ENCODE results near the gene DYNC1LI1. TPM values are rescaled to one million over a fixed set of nuclear protein-coding genes. Genes with fewer than 3 reads are reported as not detected.

The DYNC1LI1 gene
- polyA plus RNA-seq, 1 donor (not counting 4 experiments of a cell fraction or from before 2014, with no cell fraction given) = 64.4 TPM

- Histone ChIP-seq H3K4me2 (ENCODE audit: control insufficient read depth, extremely low read depth, insufficient read depth, low read depth, low read length) (no peak overlapping the region), H3K27ac (ENCODE audit: control insufficient read depth, insufficient read depth, low read length) (no peak overlapping the region), H3K9ac (ENCODE audit: control insufficient read depth, extremely low read depth, insufficient read depth, low read length) (no peak overlapping the region), H3K27me3 (ENCODE audit: control insufficient read depth, extremely low read depth, insufficient read depth, low read length) (no peaks in the 10 kb centered on the region), H3K36me3 (ENCODE audit: control insufficient read depth in 2 of 2, extremely low read depth in 1 of 2, insufficient read depth in 2 of 2, low read length in 2 of 2) (peaks cover 0 to 2% of the 10 kb centered on the region in 2 experiments), H4K20me1 (ENCODE audit: control insufficient read depth, extremely low read depth, insufficient read depth, low read length) (no peaks in the 10 kb centered on the region), H3K4me1 (ENCODE audit: control insufficient read depth, extremely low read depth, insufficient read depth, low read length) (peaks cover 17% of the 10 kb centered on the region), H2AFZ (ENCODE audit: control insufficient read depth, low read length) (no peak overlapping the region), H3K79me2 (ENCODE audit: control insufficient read depth, insufficient read depth, low read length) (peaks cover 34% of the 10 kb centered on the region), H3K9me1 (ENCODE audit: control insufficient read depth, extremely low read depth, insufficient read depth, low read length) (no peaks in the 10 kb centered on the region), H3K4me3 (ENCODE audit: control insufficient read depth in 2 of 3, extremely low read depth in 1 of 3, insufficient read depth in 2 of 3, low read depth in 1 of 3, low read length in 3 of 3) (no peak overlapping the region), H3K9me3 (ENCODE audit: control insufficient read depth, low read depth, low read length) (no peaks in the 10 kb centered on the region)
- FAIRE-seq (no peak), DNase-seq (ENCODE audit: low read depth, low spot score) (no peak)
- no peak for TF ChIP-seq EZH2 (IDR thresholded peaks at IDR 0.05; ENCODE audit: low read length)
- TF ChIP-seq, protein P1, sequence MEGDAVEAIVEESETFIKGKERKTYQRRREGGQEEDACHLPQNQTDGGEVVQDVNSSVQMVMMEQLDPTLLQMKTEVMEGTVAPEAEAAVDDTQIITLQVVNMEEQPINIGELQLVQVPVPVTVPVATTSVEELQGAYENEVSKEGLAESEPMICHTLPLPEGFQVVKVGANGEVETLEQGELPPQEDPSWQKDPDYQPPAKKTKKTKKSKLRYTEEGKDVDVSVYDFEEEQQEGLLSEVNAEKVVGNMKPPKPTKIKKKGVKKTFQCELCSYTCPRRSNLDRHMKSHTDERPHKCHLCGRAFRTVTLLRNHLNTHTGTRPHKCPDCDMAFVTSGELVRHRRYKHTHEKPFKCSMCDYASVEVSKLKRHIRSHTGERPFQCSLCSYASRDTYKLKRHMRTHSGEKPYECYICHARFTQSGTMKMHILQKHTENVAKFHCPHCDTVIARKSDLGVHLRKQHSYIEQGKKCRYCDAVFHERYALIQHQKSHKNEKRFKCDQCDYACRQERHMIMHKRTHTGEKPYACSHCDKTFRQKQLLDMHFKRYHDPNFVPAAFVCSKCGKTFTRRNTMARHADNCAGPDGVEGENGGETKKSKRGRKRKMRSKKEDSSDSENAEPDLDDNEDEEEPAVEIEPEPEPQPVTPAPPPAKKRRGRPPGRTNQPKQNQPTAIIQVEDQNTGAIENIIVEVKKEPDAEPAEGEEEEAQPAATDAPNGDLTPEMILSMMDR (optimal IDR thresholded peaks at IDR 0.05 in 1 of 3, IDR thresholded peaks at IDR 0.05 in 1 of 3, conservative IDR thresholded peaks at IDR 0.05 in 1 of 3; ENCODE audit: extremely low read depth in 1 of 3, insufficient read depth in 2 of 3, low read length in 3 of 3) = no peak
- dilution Hi-C loops (cut with MboI; ENCODE audit: extremely low pct_ligation_motif_present, low sequenced_read_pairs) = no loop called here
Measured at GRCh38 chr3:32493437-32494414, 76.9 kb downstream of the DYNC1LI1 start.

GRCh38 chr3:32492684-32493436, 77.8 kb downstream of the DYNC1LI1 start:
- peaks cover 32% of the 10 kb centered on the region for H3K79me2 ChIP-seq (ENCODE audit: control insufficient read depth, insufficient read depth, low read length)
- no peak overlapping the region for H3K4me2 ChIP-seq (ENCODE audit: control insufficient read depth, extremely low read depth, insufficient read depth, low read depth, low read length)
- no peak overlapping the region for H3K9ac ChIP-seq (ENCODE audit: control insufficient read depth, extremely low read depth, insufficient read depth, low read length)
- H3K27me3 ChIP-seq (ENCODE audit: control insufficient read depth, extremely low read depth, insufficient read depth, low read length) = no peaks in the 10 kb centered on the region
- H3K4me3 ChIP-seq (ENCODE audit: control insufficient read depth in 2 of 3, extremely low read depth in 1 of 3, insufficient read depth in 2 of 3, low read depth in 1 of 3, low read length in 3 of 3) = no peak overlapping the region
- DNase-seq (ENCODE audit: low read depth, low spot score) (no peak), FAIRE-seq (no peak)
- H3K27ac ChIP-seq (ENCODE audit: control insufficient read depth, insufficient read depth, low read length) = no peak overlapping the region
- H3K36me3 ChIP-seq (ENCODE audit: control insufficient read depth in 2 of 2, extremely low read depth in 1 of 2, insufficient read depth in 2 of 2, low read length in 2 of 2) = peaks cover 0 to 2% of the 10 kb centered on the region in 2 experiments
- no peaks in the 10 kb centered on the region for H3K9me3 ChIP-seq (ENCODE audit: control insufficient read depth, low read depth, low read length)
- H2AFZ ChIP-seq (ENCODE audit: control insufficient read depth, low read length) = no peak overlapping the region
- dilution Hi-C loops (cut with MboI; ENCODE audit: extremely low pct_ligation_motif_present, low sequenced_read_pairs) = no loop called here
- TF ChIP-seq EZH2 (IDR thresholded peaks at IDR 0.05; ENCODE audit: low read length) = no peak
- TF ChIP-seq, protein P1 (optimal IDR thresholded peaks at IDR 0.05 in 1 of 3, IDR thresholded peaks at IDR 0.05 in 1 of 3, conservative IDR thresholded peaks at IDR 0.05 in 1 of 3; ENCODE audit: extremely low read depth in 1 of 3, insufficient read depth in 2 of 3, low read length in 3 of 3) = no peak
- H3K4me1 ChIP-seq (ENCODE audit: control insufficient read depth, extremely low read depth, insufficient read depth, low read length) = peaks cover 17% of the 10 kb centered on the region
- H3K9me1 ChIP-seq (ENCODE audit: control insufficient read depth, extremely low read depth, insufficient read depth, low read length) = no peaks in the 10 kb centered on the region
- no peaks in the 10 kb centered on the region for H4K20me1 ChIP-seq (ENCODE audit: control insufficient read depth, extremely low read depth, insufficient read depth, low read length)
